Measurements from ENCODE around the gene LONRF2.
"Not testable (repeated sequence)": the region's sequence is repeated elsewhere in the genome, so short reads cannot be mapped to it uniquely, and the experiment has no call there.

DNA sequence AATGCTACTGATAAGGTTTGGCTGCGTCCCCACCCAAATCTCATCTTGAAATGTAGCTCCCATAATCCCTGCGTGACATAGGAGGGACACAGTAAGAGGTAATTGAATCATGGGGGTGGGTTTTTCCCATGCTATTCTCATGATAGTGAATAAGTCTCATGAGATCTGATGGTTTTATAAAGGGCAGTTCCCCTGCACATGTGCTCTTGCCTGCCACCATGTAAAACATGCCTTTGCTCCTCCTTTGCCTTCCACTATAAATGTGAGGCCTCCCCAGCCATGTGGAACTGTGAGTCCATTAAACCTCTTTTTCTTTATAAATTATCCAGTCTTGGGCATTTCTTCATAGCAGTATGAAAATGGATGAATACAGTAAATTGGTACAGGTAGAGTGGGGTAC is 20.2 kb upstream of the LONRF2 start:
- TF ChIP-seq, protein P1, sequence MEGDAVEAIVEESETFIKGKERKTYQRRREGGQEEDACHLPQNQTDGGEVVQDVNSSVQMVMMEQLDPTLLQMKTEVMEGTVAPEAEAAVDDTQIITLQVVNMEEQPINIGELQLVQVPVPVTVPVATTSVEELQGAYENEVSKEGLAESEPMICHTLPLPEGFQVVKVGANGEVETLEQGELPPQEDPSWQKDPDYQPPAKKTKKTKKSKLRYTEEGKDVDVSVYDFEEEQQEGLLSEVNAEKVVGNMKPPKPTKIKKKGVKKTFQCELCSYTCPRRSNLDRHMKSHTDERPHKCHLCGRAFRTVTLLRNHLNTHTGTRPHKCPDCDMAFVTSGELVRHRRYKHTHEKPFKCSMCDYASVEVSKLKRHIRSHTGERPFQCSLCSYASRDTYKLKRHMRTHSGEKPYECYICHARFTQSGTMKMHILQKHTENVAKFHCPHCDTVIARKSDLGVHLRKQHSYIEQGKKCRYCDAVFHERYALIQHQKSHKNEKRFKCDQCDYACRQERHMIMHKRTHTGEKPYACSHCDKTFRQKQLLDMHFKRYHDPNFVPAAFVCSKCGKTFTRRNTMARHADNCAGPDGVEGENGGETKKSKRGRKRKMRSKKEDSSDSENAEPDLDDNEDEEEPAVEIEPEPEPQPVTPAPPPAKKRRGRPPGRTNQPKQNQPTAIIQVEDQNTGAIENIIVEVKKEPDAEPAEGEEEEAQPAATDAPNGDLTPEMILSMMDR (conservative IDR thresholded peaks at IDR 0.05; ENCODE audit: low read length) = not testable (repeated sequence)
- TF ChIP-seq EZH2phosphoT487 (IDR thresholded peaks at IDR 0.05; ENCODE audit: borderline replicate concordance) = not testable (repeated sequence)
